Epithelial cell of proximal tubule (primary cell): ENCODE data around the gene LARGE1. TPM values are rescaled to one million over a fixed set of nuclear protein-coding genes. Genes with fewer than 3 reads are reported as not detected.

Experiments used
- DNase-seq: peaks from one replicate; pipeline ENCODE4 v3.0.0-alpha.2; 2011; ENCODE audit warnings: low read depth
- H3K4me3 ChIP-seq: 2 replicates; pipeline ENCODE4 v1.5.1; 2011; ENCODE audit warnings: low read depth, mild to moderate bottlenecking, low read length
- CTCF ChIP-seq: conservative IDR thresholded peaks from 2 replicates; pipeline ENCODE4 v1.5.1; 2012; ENCODE audit warnings: low read depth, mild to moderate bottlenecking, low read length
- total RNA-seq: library from RNA; depleted of rRNA; stranded (reverse); fragments of >200 nt; gene quantifications from 2 replicates; pipeline ENCODE4 v1.2.3, GENCODE V29; 2015

Gene LARGE1
- total RNA-seq, 1 donor from 2014 or later, result 18.3 TPM

DNA sequence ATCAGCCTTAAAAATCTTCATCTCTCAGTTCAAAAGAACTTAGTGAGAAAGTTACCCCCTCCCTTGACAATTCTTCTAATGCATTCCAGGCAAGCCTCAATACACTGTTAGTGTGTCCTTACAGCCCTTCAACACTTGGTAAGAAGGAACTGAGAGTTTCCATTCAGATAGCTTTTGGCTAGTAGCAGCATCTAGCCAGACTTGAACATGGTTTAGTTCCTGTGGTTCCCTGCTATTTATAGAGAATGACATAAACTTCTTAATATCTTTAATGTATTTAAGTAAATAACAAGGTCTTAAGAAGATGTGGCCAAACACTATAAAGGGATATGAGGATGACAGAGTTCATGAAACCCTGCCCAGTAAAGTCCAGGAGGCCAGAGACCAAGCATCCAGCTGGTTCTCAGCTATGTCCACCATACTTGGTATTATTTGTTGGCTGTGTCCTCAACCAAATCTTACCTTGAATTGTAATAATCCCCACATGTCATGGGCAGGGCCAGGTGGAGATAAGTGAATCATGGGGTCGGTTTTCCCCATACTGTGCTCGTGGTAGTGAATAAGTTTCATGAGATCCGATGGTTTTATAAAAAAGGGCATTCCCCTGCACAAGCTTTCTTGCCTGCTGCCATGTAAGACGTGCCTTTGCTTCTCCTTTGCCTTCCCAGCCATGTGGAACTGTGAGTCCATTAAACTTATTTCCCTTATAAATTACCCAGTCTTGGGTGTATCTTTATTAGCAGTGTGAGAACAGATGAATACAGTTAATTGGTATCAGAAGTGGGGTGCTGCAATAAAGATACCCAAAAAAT, 132.4 kb downstream of the LARGE1 start:
- no peak for TF ChIP-seq CTCF
- no peak for DNase-seq
- no peak overlapping the region for H3K4me3 ChIP-seq

GRCh38 chr22:33786149-33786548, 134.1 kb downstream of the LARGE1 start:
- TF ChIP-seq CTCF, result no peak
- H3K4me3 ChIP-seq, result no peak overlapping the region
- DNase-seq, result no peak

DNA sequence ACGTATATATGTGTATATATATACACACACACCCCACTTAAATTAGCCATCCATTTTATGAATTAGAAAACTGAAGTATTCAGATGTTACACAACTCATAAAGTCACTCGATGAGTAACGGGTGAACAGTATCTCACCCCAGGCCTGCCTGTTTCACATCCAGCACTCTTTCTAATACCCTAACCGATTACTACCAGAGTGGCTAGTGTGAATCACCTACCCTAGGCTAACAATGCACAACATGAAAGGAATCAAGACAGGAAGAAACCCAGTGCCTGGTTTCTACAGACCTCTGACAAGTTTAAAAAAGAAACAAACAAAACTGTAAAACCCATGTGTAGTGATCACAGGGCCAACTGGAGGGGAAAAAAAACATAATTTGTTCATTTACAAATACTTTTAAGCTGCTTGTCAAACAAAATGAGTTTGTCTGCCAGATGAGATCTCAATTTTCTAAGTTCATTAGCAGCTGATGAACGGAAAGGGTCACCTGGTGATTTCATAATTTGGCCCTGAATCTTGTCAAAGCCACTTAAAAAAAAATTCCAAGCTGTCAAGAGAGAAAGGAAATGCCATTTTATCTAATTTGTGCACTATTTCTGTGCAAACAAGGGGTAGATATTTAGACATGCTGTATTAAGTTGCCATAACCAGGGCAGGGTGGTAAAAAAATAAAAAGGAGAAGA, 134.8 kb downstream of the LARGE1 start:
- no peak for TF ChIP-seq CTCF

GRCh38 chr22:33781411-33781810, 138.9 kb downstream of the LARGE1 start:
- H3K4me3 ChIP-seq, result no peak overlapping the region
- DNase-seq, result no peak
- TF ChIP-seq CTCF, result no peak

More for the DNA sequence above, 134.8 kb downstream of the LARGE1 start:
- H3K4me3 ChIP-seq, result no peak overlapping the region
- peak; percentile 41 for DNase-seq

- TF ChIP-seq CTCF, result no peak
- no peak overlapping the region for H3K4me3 ChIP-seq
- DNase-seq, result no peak
Measured at GRCh38 chr22:33780531-33781136, 139.6 kb downstream of the LARGE1 start.

DNA sequence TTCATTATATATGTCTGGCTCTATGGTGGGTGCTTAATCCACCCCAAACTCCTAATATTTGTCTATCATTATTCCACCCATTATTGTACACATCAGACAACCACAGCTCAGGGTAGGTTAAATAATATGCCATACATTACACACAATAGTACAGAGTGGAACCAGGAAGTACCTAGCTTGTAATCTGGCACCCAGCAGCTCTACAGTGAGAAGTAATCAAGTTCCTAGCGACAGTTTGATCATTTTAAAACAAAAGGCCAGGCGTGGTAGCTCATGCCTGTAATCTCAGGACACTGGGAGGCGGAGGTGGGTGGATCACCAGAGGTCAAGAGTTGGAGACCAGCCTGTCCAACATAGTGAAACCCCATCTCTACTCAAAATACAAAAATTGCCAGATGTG, 141.0 kb downstream of the LARGE1 start:
- no peak for DNase-seq
- H3K4me3 ChIP-seq, result no peak overlapping the region
- no peak for TF ChIP-seq CTCF
